Kidney (tissue), 14 donors: ENCODE measurements around the gene MSMO1. TPM values are rescaled to one million over a fixed set of nuclear protein-coding genes. Genes with fewer than 3 reads are reported as not detected.
A peak's percentile ranks its signal among the peaks of the same experiment; 100 is the strongest.

Experiments
- DNase-seq, 5 donors: peaks; one replicate each; pipeline ENCODE4 v3.0.0-alpha.2; 2013 to 2020
- FAIRE-seq: peaks from 2 replicates; lab custom pipeline; 2012; peaks lifted over from hg19 to GRCh38; lab: Jason Lieb, UNC
- H3K27ac ChIP-seq, 2 donors: one replicate each; pipeline ENCODE4 v1.7.0; 2013; ENCODE audit warnings: low read depth in 2 of 2, low read length in 2 of 2, inconsistent platforms in 1 of 2
- H3K27me3 ChIP-seq: one replicate; pipeline ENCODE4 v1.7.1; 2013; ENCODE audit warnings: low read length, inconsistent platforms; ENCODE audit not compliant: control insufficient read depth, insufficient read depth
- H3K36me3 ChIP-seq, 3 donors: one replicate each; pipeline versions ENCODE4 v1.7.0 to v1.7.1; 2013; ENCODE audit warnings: low read length in 3 of 3, control low read depth in 1 of 3, inconsistent platforms in 1 of 3; ENCODE audit not compliant: insufficient read depth in 3 of 3, control insufficient read depth in 2 of 3
- H3K4me1 ChIP-seq, 3 donors: one replicate each; pipeline versions ENCODE4 v1.7.0 to v1.7.1; 2013; ENCODE audit warnings: low read length in 3 of 3, inconsistent platforms in 1 of 3, low read depth in 1 of 3; ENCODE audit not compliant: control insufficient read depth in 2 of 3, insufficient read depth in 2 of 3
- H3K4me3 ChIP-seq, 3 donors: one replicate each; pipeline versions ENCODE4 v1.7.0 to v1.8.1; 2013; ENCODE audit warnings: low read length in 3 of 3, control low read depth in 1 of 3, inconsistent platforms in 1 of 3
- H3K9ac ChIP-seq, 3 donors: one replicate each; pipeline versions ENCODE4 v1.7.0 to v1.7.1; 2013; ENCODE audit warnings: low read length in 3 of 3, control low read depth in 1 of 3, inconsistent platforms in 1 of 3
- H3K9me3 ChIP-seq, 3 donors: one replicate each; pipeline versions ENCODE4 v1.7.0 to v1.7.1; 2013; ENCODE audit warnings: low read length in 3 of 3, control low read depth in 1 of 3, inconsistent platforms in 1 of 3; ENCODE audit not compliant: control insufficient read depth in 2 of 3, insufficient read depth in 1 of 3
- intact Hi-C: fragments of 100-400 bp; cut with DNase I; formaldehyde crosslinking; loops from one replicate; pipeline ENCODE4 v1.11.1; 2022
- polyA plus RNA-seq: library from polyadenylated mRNA; stranded (reverse); fragments of 350-450 nt; fragmentation: Illumina TruSeq; extraction: RNeasy Lipid Tissue Mini Kit (QIAGEN cat#74804); gene quantifications from one replicate; pipeline ENCODE4 v1.2.3, GENCODE V29; 2014; ENCODE audit warnings: low read depth, low replicate concordance; ENCODE audit not compliant: insufficient read depth
- total RNA-seq: library from RNA; stranded (reverse); fragmentation: NEBNext Ultra II Directional; extraction: Animal tissue kit (Norgen Biotek cat#: 25700); gene quantifications from one replicate; pipeline ENCODE4 v1.2.1, GENCODE V29; 2021
- TF ChIP-seq, protein P1 (sequence below): IDR thresholded peaks from 3 replicates; pipeline ENCODE4 v1.5.1; 2012; ENCODE audit warnings: mild to moderate bottlenecking, moderate library complexity, borderline replicate concordance; ENCODE audit not compliant: insufficient read depth; ENCODE audit errors: extremely low read depth
- donor health status: control.
- donor health status: control.
- donor health status: control.
- donor health status: control.
- donor health status: control.
- donor health status: DM: yes; HTN: yes; CAD: no.
- donor health status: Normal renal cell carcinoma (clear cell type).

MSMO1 gene
- total and polyA plus RNA-seq, 2 donors from 2014 or later, result 32.4 to 91.4 TPM

DNA sequence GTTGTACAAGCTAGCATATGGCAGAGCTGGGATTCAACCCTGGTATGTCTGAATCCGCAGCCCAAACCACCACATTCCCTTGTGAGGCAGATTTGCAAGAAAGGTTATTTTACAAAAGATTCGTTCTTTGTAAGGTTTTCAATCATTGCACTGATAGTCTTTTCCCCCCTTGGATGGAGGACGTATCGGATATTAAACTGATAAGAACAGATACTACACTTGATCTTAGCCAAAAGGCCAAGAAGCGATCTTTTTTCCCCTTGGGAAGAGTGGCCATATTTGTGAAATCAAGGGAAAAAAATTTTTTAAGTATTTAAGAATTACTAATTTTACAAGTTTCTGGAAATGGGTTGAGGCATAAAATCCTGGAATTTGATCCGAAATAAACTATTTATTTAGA, 34.4 kb upstream of the MSMO1 start:
- Histone ChIP-seq H3K36me3 (peaks cover 0 to 3% (median 0%) of the 10 kb centered on the region in 3 donors), H3K4me1 (peaks cover 0 to 2% (median 0%) of the 10 kb centered on the region in 3 donors), H3K27ac (no peak overlapping the region), H3K9ac (no peak overlapping the region), H3K9me3 (no peaks in the 10 kb centered on the region), H3K27me3 (no peaks in the 10 kb centered on the region), H3K4me3 (no peak overlapping the region)
- FAIRE-seq (no peak), DNase-seq (no peak)
- TF ChIP-seq, protein P1, sequence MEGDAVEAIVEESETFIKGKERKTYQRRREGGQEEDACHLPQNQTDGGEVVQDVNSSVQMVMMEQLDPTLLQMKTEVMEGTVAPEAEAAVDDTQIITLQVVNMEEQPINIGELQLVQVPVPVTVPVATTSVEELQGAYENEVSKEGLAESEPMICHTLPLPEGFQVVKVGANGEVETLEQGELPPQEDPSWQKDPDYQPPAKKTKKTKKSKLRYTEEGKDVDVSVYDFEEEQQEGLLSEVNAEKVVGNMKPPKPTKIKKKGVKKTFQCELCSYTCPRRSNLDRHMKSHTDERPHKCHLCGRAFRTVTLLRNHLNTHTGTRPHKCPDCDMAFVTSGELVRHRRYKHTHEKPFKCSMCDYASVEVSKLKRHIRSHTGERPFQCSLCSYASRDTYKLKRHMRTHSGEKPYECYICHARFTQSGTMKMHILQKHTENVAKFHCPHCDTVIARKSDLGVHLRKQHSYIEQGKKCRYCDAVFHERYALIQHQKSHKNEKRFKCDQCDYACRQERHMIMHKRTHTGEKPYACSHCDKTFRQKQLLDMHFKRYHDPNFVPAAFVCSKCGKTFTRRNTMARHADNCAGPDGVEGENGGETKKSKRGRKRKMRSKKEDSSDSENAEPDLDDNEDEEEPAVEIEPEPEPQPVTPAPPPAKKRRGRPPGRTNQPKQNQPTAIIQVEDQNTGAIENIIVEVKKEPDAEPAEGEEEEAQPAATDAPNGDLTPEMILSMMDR, result no peak
- intact Hi-C loops, result no loop called here

DNA sequence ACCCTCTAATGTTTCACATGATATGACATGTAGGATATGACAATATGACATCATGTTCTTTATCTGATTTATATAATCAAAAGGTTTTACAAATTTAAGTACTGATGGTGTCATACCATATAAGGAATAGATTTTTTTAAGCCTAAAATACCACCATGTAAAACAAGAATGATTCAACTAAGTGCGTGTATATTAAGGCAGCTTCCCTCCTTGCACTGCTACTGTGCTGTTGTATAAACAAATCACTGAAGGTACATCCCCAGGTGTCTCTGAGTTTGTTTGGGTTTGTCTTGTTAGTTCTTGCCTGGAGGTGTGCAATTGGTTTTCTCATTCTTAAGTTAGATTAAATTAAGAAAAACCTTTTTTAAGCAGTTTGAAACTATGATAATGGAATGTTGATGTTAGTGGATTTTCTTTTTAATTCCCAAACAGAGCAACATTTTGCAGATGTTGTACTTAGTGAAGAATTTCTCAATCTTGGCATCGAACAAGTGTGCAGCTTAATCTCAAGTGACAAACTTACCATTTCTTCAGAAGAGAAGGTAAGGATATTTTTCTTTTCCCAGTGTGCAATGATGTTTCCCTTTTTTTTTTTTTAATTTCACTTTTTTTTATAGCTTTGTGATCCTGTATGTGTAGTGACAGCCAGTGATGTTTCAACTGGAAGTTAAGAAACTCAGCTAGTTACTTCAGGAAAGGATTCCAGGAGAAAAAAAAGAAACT, 33.4 kb upstream of the MSMO1 start:
- H3K4me3 ChIP-seq, result no peak overlapping the region
- intact Hi-C loops, result no loop called here
- TF ChIP-seq, protein P1, result no peak
- no peak for DNase-seq
- H3K9ac ChIP-seq, result no peak overlapping the region
- H3K27ac ChIP-seq, result no peak overlapping the region
- H3K36me3 ChIP-seq, result peaks cover 0 to 3% (median 0%) of the 10 kb centered on the region in 3 donors
- no peak for FAIRE-seq
- no peaks in the 10 kb centered on the region for H3K9me3 ChIP-seq
- peaks cover 0 to 2% (median 0%) of the 10 kb centered on the region in 3 donors for H3K4me1 ChIP-seq
- no peaks in the 10 kb centered on the region for H3K27me3 ChIP-seq

- Histone ChIP-seq H3K9ac (no peak overlapping the region), H3K4me1 (peaks cover 0 to 2% (median 0%) of the 10 kb centered on the region in 3 donors), H3K9me3 (no peaks in the 10 kb centered on the region), H3K36me3 (peaks cover 0 to 3% (median 0%) of the 10 kb centered on the region in 3 donors), H3K27me3 (no peaks in the 10 kb centered on the region), H3K27ac (no peak overlapping the region), H3K4me3 (no peak overlapping the region)
- FAIRE-seq, result no peak
- DNase-seq, result peak in 3 of 5 donors; percentile 27 to 44 (median 34)
- TF ChIP-seq, protein P1, result no peak
- intact Hi-C loops, result no loop called here
Measured at GRCh38 chr4:165294907-165295306, 32.6 kb upstream of the MSMO1 start.
